HG03196 (cell line): Measurements from ENCODE around the gene ORAI3.

Experiments used
- ATAC-seq: cut with Tn5 transposase; IDR thresholded peaks from one replicate; pipeline ENCODE4 v1.9.1; 2021; ENCODE audit not compliant: unreplicated experiment

ORAI3 gene

DNA sequence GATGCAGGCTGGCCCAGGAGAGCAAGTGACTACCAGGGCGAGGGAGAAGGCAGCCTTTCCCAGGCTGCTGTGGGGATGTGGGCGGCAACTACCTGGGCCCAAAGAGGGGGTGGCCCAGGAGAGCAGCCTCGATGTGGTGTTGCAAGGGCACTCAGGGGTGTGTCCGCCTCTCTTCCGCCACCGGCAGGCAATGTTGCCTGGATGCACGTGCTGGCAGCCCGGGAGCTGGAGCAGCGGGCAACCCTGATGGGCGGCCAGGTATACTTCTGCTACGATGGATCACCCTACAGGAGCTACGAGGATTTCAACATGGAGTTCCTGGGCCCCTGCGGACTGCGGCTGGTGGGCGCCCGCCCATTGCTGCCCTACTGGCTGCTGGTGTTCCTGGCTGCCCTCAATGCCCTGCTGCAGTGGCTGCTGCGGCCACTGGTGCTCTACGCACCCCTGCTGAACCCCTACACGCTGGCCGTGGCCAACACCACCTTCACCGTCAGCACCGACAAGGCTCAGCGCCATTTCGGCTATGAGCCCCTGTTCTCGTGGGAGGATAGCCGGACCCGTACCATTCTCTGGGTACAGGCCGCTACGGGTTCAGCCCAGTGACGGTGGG lies 38.8 kb downstream of the ORAI3 start:
- no peak for ATAC-seq

DNA sequence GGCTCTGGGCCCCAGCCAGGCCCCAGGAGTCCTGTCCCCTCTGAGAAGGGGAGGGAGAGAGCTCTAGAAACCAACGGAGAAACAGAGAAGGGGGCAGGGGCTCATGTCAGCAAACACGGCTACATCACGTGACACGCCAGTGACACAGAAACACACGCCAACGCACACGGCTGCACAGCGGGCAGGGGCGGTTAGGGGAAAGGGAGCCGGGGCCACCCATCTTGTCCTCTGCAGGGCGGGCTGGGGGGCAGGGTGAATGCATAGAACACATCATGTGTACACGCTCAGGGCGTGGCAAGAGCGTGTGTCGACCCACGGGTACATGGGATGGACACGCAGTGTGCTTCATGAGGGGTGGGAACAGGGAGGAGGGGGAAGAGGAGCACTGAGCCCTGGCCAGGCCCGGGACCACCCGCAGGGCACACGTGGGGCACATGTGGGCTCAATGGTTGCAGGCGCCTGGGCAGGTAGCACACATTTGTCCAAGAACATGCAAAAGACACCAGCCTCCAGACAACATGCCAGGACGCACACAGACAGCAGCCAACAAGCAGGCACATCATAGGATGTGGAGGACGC lies 40.7 kb downstream of the ORAI3 start:
- no peak for ATAC-seq

DNA sequence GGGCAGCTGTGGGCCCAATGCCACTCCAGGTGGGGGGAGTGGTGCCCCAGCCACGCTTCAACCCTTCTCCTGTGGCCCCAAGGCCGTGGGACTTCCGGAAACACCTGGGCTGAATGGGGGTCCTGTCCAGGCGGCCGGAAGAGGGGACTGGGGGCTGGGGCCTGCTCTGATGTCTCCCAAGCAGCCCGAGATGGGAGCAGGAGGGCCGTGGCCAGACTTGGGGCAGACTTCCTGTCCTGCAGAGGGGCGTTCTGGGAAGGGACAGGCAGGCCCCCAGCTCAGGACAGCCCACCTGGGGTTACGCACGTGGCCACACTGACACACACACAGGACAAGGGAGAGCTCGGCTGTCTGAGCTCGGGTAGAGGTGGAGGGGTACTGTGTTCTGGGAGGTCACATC lies 41.2 kb downstream of the ORAI3 start:
- no peak for ATAC-seq

DNA sequence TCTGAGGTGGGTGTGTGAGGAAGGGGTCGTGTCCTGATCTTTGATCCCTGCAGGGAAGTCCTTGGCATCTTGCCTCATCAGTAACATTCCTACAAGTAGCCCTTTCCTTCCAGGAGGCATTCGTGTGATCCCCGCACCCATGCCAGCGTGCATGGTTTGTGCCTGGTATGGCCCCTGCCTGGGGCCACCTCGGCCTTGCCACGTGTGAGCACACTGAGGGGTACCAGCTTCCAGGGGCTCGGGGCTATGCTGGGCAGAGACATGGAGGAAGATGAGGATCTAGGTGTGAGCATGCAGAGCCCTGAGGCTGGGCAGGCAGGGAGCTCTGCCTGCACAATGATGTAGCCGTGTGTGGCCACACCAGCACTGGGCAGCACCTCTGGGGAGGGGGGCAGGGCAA lies 42.2 kb downstream of the ORAI3 start:
- no peak for ATAC-seq

DNA sequence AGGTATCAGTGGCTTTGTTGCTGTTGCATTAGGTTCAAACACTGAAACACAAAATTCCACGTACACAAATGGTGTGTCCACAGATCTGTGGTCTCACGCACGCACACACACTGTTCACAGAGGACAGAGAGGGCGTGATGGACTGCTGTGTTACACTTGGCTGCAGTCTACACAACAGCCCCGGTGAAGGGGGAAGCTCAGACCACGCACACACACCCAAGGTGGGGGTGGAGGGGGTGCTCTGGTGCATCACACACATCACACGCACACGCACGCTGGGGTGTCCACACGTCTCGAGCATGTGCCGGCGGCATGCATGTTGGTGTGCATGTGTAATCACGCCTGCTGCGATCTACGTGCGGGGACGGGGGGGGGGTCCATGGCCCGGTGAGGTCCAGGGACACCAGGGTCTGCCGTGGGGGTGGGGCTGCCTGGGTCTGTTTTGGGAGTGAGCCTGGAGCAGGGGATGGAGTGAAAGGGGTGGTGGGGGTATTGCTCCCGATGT lies 43.5 kb downstream of the ORAI3 start:
- no peak for ATAC-seq

DNA sequence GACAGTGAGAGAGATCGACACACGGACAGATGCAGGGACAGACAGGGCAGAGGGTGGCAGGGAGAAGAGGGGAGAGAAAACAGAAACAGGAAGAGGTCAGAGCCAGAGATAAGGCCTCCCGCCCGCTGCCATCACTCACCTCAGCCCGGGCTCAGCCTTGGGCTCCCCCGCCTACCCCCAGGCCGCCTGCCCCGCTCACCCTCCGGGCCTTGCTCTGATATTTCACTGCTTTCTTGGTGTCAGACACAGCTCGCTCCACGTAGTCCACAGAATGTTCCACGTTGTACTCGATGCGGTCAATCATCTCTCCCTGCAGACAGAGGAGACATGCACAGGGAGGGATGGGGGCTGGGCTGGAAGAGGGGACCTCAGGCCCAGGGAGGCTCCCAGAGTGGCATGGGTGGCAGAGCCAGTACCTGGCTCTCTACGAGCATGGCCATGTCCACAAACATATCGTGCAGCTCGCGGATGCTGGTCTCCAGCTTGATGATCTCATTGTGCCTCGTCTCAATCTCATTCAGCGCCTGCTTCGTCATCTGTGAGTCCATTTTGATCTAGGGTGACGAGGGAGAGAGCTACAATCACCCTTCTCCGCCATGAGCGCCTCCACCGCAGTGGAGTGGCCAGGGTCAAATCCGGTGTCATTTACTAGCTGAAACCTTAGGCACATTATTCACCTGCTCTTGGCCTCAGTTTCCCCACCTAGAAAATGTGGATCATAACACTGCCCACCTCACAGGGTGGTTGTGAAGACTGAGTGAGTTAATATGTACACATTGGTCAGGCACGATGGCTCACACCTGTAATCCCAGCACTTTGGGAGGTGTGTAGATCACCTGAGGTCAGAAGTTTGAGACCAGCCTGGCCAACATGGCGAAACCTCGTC lies 44.3 kb downstream of the ORAI3 start:
- no peak for ATAC-seq

DNA sequence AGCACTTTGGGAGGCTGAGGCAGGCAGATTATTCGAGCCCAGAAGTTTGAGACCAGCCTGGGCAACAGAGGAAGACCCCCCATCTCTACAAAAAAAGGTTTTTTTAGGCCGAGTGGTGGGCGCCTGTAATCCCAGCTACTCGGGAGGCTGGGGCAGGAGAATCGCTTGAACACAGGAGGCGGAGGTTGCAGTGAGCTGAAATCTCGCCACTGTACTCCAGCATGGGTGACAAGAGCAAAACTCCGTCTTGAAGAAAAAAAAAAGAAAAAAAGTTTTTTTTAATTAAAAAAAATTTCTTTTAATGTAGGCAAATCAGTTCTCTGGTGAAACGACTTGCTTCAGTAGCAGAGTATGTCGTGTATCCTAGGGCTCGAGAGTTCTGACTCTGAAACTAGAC lies 47.1 kb downstream of the ORAI3 start:
- ATAC-seq: no peak

DNA sequence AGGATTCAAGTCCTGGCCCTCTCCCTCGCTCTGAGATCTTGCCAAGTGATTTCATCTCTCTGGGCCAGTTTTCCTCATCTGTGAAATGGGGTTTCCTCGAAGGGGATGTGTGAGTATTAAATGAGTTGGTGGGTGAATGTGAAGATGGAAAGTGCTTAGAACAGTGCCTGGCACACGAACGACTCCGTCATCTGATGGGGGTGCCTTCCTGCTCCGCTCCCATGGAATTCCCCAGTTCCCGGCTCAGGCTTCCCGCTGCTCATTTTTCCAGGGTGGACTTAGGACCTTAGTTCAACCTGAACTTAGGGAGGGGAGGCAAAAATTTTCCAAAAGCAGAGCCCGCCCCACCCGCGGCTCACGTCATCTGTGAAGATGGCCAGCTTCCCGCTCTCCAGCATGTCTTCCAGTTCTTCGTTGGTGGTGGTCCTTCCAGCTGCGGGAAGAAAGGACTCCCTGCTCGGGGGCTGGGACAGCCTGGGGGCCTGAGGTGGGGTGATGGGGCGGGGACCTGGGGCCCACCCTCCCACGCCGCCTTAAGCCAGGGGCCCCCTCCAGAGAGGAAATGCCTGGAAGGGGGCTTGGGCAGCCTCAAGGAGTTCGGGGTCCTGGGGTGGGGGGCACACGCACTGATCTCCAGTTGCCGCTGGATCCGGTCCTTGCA lies 47.6 kb downstream of the ORAI3 start:
- no peak for ATAC-seq

DNA sequence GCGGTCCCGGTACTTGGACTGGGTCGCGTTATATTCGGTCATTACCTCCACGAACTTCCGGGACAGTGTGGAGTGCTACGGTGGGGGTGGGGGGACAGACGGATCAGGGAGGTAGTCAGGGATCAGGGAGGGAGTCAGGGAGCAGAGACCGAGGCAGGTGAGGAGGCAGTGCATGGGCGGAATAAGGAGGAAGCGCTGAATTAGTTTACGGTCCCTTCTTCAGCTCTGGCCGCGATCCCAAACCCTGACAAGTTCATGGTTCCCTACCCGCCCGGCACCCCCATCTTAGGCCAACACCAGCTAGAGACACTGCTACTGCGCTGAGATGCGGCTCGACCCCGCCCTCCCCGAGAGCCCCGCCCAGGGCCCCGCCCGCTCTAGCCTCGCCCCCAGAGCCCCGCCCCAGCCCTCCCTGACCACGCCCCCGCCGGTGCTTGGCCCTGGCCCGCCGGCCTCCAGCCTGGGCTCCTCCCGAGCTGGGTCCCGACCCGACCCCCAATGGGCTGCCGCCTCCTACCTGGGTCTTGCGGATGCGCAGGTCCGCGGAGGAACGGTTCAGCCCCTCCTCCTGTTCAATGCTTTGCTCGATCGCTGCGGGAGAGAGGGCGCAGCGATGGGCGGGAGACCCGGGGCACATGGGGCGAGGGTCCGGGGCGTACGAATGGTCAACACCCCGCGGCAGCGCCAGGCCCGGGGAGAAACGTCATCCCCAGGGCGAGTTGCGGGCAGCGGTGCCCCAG lies 48.3 kb downstream of the ORAI3 start:
- ATAC-seq: no peak

DNA sequence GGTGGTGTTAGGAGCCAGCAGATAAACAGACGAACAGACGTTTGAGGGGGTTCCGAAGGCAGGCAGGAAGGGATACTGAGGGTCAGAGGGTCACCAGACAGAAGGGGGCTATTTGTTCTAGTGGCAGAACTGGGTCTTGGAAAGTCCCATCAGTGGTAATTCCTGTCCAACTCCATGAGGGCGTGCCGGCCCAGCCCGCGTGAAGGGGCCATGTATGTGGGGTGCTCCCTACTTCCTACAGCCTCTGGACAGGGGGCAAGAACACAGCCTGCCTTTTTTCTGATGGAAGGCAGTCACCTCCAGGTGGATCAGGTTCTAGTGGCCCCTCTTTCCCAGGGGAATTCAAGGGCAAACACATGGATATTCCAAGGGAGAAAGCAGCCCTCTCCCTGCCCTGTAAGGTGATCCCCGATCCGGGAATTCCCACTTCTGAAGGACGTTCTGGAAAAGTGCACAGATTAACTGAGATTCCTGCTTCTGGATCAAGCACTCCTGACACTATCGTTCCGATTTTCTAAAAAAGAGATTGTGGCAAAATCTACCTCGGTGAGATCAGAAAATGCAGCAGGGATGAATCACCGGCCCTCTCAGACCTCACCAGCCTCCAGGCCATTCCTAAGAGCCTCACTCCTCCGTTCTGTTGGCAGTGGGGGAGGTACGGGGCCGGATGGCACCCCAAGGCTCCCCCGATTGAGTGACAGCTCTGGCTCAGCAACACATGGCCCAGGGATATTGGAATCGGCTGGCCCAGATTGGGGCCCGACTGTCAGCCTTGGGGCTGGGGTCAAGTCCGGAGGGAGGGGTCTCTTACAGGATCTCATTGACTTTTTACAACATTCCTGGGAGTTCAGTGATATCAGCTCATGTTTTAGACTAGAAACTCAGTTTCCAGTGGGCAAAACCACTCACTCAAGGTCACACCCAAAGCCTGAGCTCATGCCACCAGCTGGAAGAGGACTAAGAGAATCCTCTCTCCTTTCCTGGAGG lies 49.1 kb downstream of the ORAI3 start:
- no peak for ATAC-seq

DNA sequence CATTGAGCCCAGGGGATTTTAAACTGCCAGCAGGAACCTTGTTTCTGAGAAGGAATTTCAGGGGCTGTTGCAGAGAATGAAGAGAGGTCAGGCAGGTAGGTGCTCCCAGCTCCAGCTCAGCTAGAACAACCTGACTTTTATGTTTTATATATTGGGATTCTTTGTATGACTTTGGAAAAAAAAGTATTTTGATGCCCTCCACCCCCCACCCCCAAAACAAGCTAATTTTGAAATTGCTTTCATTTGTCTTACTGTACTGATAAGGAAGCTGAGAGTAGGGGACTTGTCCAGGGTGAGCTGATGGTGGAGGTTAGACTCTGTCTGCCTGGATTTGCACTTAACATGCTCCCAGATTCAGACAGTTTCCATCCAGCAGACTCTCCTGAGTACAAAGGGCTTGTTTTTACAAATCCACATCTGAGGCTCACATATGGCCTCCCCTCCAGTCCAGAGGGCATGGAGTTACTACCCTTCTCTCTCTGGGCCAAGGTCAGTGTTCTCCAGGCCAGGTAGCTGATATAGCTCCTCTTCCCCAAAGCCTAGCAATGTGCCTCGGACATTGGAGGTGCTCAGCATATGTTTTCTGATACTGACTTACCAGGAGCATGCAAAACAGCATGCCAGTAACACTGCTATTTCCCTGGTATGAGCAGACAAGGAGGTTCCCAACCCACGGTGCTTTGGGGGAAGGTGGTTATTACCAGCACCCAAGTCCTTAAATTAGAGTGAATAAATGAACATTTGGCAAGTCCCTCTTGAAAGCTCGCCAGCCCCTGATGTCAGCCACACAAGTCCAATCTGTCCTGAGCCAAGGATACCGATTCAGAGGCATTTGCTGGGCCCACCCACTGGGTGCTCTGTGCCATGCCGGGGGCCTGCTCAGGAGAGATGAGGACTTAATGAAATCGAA lies 50.2 kb downstream of the ORAI3 start:
- no peak for ATAC-seq

DNA sequence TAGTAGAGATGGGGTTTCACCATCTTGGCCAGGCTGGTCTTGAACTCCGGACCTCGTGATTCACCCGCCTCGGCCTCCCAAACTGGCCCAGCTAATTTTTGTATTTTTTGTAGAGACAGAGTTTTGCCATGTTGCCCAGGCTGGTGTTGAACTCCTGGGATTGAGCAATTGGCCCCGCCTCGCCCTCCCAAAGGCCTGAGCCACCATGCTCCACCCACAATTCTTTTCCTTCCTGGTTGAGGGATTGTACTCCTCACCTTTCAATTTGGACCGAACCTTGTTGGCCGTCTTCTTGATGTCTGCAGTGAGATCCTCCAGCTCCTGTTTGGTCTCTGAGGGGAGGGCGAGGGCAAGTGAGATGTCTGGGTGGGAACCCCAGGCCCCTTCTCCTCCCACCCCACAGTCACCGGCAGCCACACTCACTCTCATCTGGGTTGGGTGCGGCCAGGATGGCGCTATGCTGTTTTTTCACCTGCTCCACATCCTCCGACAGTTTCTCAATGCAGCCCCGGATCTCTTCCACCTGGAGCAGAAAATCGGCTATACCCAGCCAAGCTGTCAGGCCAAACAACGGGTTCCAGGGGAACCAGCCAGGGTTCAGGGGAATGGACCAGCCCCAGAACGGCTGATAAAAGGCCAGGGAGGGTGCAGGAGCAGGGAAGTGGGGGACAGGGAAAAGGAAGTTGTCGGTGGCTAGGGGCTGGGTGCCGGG lies 52.0 kb downstream of the ORAI3 start:
- no peak for ATAC-seq

DNA sequence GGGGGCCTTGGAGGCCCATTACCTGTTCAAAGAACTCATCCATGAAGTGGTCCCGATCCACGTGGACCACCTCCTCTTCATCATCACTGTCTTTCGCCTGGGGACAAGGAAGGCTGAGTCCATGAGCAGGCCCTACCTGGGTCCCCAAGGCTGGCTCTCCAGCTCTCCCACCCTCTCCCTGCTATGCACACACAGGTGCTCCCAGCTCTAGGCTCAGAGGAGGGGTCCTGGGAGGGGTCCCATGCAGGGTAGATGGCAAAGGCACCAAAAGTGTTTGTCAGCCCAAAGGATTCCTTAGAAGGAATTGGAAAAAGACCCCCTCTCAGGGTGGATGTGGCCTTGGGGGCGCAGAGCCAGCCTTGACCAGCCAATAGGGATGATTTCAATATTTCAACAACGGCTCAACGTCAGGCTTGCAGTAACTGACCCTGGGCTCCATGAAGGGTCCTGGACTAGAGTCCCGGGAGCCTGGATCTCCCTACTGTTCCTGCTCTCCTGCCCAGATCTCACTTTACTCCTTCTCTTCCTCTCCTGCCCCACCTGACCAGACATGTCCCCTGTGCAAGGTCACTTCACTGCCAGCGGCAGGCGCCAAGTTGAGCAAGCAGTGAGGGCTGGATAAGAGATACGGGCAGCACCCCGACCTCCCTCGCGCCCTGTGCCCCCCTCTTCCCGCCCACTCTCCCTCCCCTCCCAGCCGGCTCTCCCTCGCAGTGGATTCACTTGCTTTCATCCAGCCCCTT lies 52.8 kb downstream of the ORAI3 start:
- no peak for ATAC-seq

DNA sequence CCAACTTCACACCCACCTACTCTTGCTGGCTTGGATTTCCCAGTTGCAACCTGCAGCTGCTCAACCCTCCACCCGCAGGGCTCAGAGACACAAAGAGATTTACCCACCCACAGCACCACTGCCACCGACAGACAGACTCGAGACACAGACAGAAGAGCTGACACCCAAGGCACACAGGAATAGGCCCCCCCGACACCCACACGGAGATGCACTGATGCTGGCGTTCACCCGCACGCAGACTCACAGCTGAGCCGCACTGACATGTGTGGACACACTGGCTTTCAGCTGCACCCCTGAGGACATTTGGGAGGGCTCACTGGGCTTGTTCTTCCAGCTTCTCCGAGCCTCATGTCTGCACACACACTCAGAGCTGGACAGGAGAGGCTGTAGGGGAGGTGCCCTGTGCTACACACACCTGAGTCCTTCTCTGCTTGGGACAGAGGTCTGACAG lies 53.4 kb downstream of the ORAI3 start:
- ATAC-seq: no peak

DNA sequence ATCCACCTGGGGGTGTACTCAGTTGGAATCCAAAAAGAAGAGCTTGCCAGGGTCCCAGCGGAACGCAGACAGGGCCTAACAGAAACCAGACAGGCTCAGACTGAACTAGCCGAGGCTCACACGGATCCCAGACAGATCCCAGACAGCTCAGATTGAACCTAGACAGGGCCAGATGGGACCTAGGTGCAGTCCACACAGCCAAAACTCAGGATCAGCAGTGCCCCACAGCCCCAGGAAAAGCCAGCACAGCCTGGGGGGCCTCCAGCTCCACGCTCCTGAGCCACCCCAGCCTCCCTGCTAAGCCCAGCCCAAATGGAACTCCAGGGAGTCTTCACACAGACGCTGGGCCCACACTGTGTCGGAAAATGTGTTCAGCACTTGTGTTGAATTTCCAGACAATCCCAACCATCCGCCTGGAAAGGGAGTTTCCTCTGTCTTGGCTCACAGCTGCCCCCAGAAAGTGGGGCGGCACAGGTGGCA lies 54.0 kb downstream of the ORAI3 start:
- no peak for ATAC-seq

DNA sequence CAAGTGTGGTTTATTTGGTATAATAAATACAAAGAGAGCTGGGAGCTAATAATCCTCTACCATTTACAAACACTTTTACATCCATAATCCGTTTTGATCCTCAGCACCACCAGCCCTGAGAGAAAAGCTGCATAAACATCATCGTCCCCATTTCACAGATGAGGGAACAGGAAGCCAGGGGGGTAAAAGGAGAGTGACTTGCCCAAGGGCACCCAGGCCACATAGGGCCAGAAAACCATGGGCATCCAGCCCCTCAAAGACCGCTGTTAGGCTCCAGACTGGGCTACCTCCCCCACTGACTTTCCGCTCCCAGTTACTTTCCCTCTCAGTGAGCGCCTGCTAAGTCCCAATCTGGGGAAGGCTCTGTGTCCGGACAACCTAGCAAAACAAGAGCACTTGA lies 54.9 kb downstream of the ORAI3 start:
- no peak for ATAC-seq
